HCT116 (cell line): ENCODE data around the gene C21orf91. TPM values are rescaled to one million over a fixed set of nuclear protein-coding genes. Genes with fewer than 3 reads are reported as not detected.

ENCODE experiments used
- ATAC-seq: fragments of 200-7000 bp; cut with Tn5 transposase; 2 replicates; pipeline ENCODE4 v1.9.1; 2020; ENCODE audit warnings: mild to moderate bottlenecking, moderate library complexity
- BruUV-seq: library from RNA; stranded (reverse); fragments of 400-500 nt; replicated peaks from 2 replicates; lab custom pipeline; 2021; lab: Mats Ljungman, UMichigan
- CTCF ChIA-PET: fragments of 300-600 bp; sonication (Branson Sonifier 250); formaldehyde crosslinking; loops from one replicate; lab custom pipeline; 2021; ENCODE audit warnings: antibody characterized with exemption; lab: Charles Lee
- POLR2A ChIA-PET: fragments of 300-600, 350-600 bp; sonication (Branson Sonifier 250); formaldehyde crosslinking; loops from one replicate; lab custom pipeline; 2021; ENCODE audit warnings: antibody characterized with exemption; lab: Charles Lee
- RAD21 ChIA-PET, 2 experiments: fragments of 300-600 bp; sonication (Branson Sonifier 250); formaldehyde crosslinking; loops; one replicate each; lab custom pipeline; 2023; ENCODE audit warnings: low total read pairs in 2 of 2; ENCODE audit not compliant: uncharacterized antibody in 2 of 2, unreplicated experiment in 2 of 2, low non-redundant PET in 1 of 2; lab: Charles Lee
- DNase-seq: peaks from one replicate; pipeline ENCODE4 v3.0.0-alpha.2; 2010; ENCODE audit warnings: low read depth, low spot score
- H2AFZ ChIP-seq: fragments of 200-600 bp; shearing (Covaris generic), sonication (generic); 2 replicates; pipeline ENCODE4 v1.6.1; 2017; ENCODE audit warnings: low read depth, mixed run types, mixed read lengths, antibody characterized with exemption, low read length; ENCODE audit not compliant: poor library complexity, severe bottlenecking
- H3K27ac ChIP-seq: 2 replicates; pipeline ENCODE4 v1.5.1; 2012; ENCODE audit warnings: low read depth, low read length
- H3K27me3 ChIP-seq: fragments of 200-600 bp; sonication (generic); 2 replicates; pipeline ENCODE4 v1.6.1; 2016; ENCODE audit warnings: mixed run types, low read length, mixed read lengths; ENCODE audit not compliant: insufficient read depth
- H3K36me3 ChIP-seq, 2 experiments: fragments of 200-500 bp in 1 of 2; fragments of 200-600 bp in 1 of 2; sonication (Bioruptor generic) in 1 of 2; sonication (generic) in 1 of 2; 2 replicates each; pipeline versions ENCODE4 v1.5.1 to v1.6.1; 2014 to 2016; ENCODE audit warnings: low read length in 2 of 2, inconsistent platforms in 1 of 2, mixed read lengths in 1 of 2, mixed run types in 1 of 2; ENCODE audit not compliant: insufficient read depth in 2 of 2, control insufficient read depth in 1 of 2
- H3K4me1 ChIP-seq, 2 experiments: fragments of 200-600 bp in 1 of 2; sonication (generic) in 1 of 2; 2 replicates each; pipeline versions ENCODE4 v1.5.1 to v1.6.1; 2012 to 2017; ENCODE audit warnings: low read length in 2 of 2, inconsistent platforms in 1 of 2, mild to moderate bottlenecking in 1 of 2, mixed read lengths in 1 of 2, mixed run types in 1 of 2, moderate library complexity in 1 of 2; ENCODE audit not compliant: insufficient read depth in 2 of 2, control insufficient read depth in 1 of 2
- H3K4me2 ChIP-seq: fragments of 200-600 bp; sonication (generic); 2 replicates; pipeline ENCODE4 v1.6.1; 2017; ENCODE audit warnings: mixed run types, low read length, mixed read lengths
- H3K4me3 ChIP-seq, 2 experiments: fragments of 200-600 bp in 1 of 2; sonication (generic) in 1 of 2; replicated peaks in 1 of 2; 2 replicates each; pipeline ENCODE4 v1.5.1; 2011 to 2016; ENCODE audit warnings: low read length in 2 of 2, control low read depth in 1 of 2, low read depth in 1 of 2, mild to moderate bottlenecking in 1 of 2, mixed read lengths in 1 of 2, mixed run types in 1 of 2
- H3K79me2 ChIP-seq: fragments of 200-600 bp; sonication (generic); 2 replicates; pipeline ENCODE4 v1.6.1; 2017; ENCODE audit warnings: mild to moderate bottlenecking, mixed run types, low read length, moderate library complexity, mixed read lengths; ENCODE audit not compliant: insufficient read depth
- H3K9ac ChIP-seq: fragments of 200-600 bp; sonication (generic); 2 replicates; pipeline ENCODE4 v1.6.1; 2016; ENCODE audit warnings: low read length, mixed read lengths
- H3K9me2 ChIP-seq: fragments of 200-600 bp; sonication (generic), shearing (Covaris generic); 2 replicates; pipeline ENCODE4 v1.6.1; 2017; ENCODE audit warnings: mixed run types, mild to moderate bottlenecking, moderate library complexity; ENCODE audit not compliant: insufficient read depth
- H3K9me3 ChIP-seq, 2 experiments: fragments of 200-500 bp in 1 of 2; fragments of 200-600 bp in 1 of 2; sonication (Bioruptor generic) in 1 of 2; sonication (generic) in 1 of 2; 2 replicates each; pipeline ENCODE4 v1.6.1; 2014 to 2017; ENCODE audit warnings: low read length in 2 of 2, mixed read lengths in 2 of 2, inconsistent platforms in 1 of 2, low read depth in 1 of 2, mild to moderate bottlenecking in 1 of 2, mixed run types in 1 of 2, moderate library complexity in 1 of 2; ENCODE audit not compliant: control insufficient read depth in 1 of 2, insufficient read depth in 1 of 2
- H4K20me1 ChIP-seq: fragments of 200-600 bp; sonication (generic), shearing (Covaris generic); 2 replicates; pipeline ENCODE4 v1.6.1; 2017; ENCODE audit warnings: mixed run types, mild to moderate bottlenecking, moderate library complexity; ENCODE audit not compliant: insufficient read depth
- CBX3 ChIP-seq: IDR thresholded peaks from 2 replicates; pipeline ENCODE4 v1.6.1; 2012; ENCODE audit warnings: low read depth
- CEBPB ChIP-seq: IDR thresholded peaks from 2 replicates; pipeline ENCODE4 v1.6.1; 2012; ENCODE audit warnings: low read depth
- EGR1 ChIP-seq: IDR thresholded peaks from 2 replicates; pipeline ENCODE4 v1.6.1; 2012; ENCODE audit warnings: low read depth
- EZH2 ChIP-seq: fragments of 200-600 bp; sonication (generic); IDR thresholded peaks from 2 replicates; pipeline ENCODE4 v1.6.1; 2017; ENCODE audit warnings: antibody characterized with exemption, mixed run types
- EZH2phosphoT487 ChIP-seq: fragments of 200-600 bp; IDR thresholded peaks from 2 replicates; pipeline ENCODE4 v1.6.1; 2018; ENCODE audit warnings: antibody characterized with exemption, borderline replicate concordance
- FOSL1 ChIP-seq: IDR thresholded peaks from 2 replicates; pipeline ENCODE4 v1.6.1; 2012; ENCODE audit warnings: low read depth
- JUND ChIP-seq: IDR thresholded peaks from 2 replicates; pipeline ENCODE4 v1.6.1; 2012
- POLR2A ChIP-seq: IDR thresholded peaks from 2 replicates; pipeline ENCODE4 v1.7.0; 2011; ENCODE audit warnings: borderline replicate concordance; ENCODE audit not compliant: insufficient read depth, insufficient read length; ENCODE audit errors: extremely low read depth
- RAD21 ChIP-seq: IDR thresholded peaks from 2 replicates; pipeline ENCODE4 v1.6.1; 2012; ENCODE audit warnings: low read depth, mild to moderate bottlenecking
- SIN3A ChIP-seq: IDR thresholded peaks from 2 replicates; pipeline ENCODE4 v1.6.1; 2012; ENCODE audit warnings: low read depth
- SP1 ChIP-seq: IDR thresholded peaks from 2 replicates; pipeline ENCODE4 v1.6.1; 2012; ENCODE audit warnings: low read depth
- SRF ChIP-seq: IDR thresholded peaks from 2 replicates; pipeline ENCODE4 v1.6.1; 2012; ENCODE audit warnings: low read depth
- TCF7L2 ChIP-seq: IDR thresholded peaks from 2 replicates; pipeline ENCODE4 v1.7.0; 2011; ENCODE audit warnings: borderline replicate concordance, inconsistent platforms; ENCODE audit not compliant: insufficient read depth, insufficient read length; ENCODE audit errors: extremely low read depth
- YY1 ChIP-seq: IDR thresholded peaks from 2 replicates; pipeline ENCODE4 v1.6.1; 2011; ENCODE audit warnings: low read length, low read depth, moderate library complexity, mild to moderate bottlenecking; ENCODE audit not compliant: insufficient replicate concordance; ENCODE audit errors: extremely low read depth
- ZFX ChIP-seq: fragments of 450-650 bp; IDR thresholded peaks from 2 replicates; pipeline ENCODE4 v1.6.1; 2017
- ZNF274 ChIP-seq: fragments of 200-500 bp; sonication (Bioruptor generic); IDR thresholded peaks from 2 replicates; pipeline ENCODE4 v1.6.1; 2014; ENCODE audit warnings: mild to moderate bottlenecking, low read depth, low read length, inconsistent platforms
- intact Hi-C: fragments of 100-400 bp; cut with micrococcal nuclease; formaldehyde crosslinking; loops from 2 replicates; pipeline ENCODE4 v1.10.0; 2022
- total RNA-seq: library from RNA; stranded (reverse); gene quantifications from one replicate; pipeline ENCODE4 v1.2.1, GENCODE V29; 2021; ENCODE audit not compliant: unreplicated experiment
- TF ChIP-seq, protein P1 (sequence below): IDR thresholded peaks from 2 replicates; pipeline ENCODE4 v1.6.1; 2012
- TF ChIP-seq, protein P2 (sequence below), 3 experiments: fragments of 200-600 bp in 1 of 3; sonication (generic) in 1 of 3; IDR thresholded peaks in 2 of 3; conservative IDR thresholded peaks in 1 of 3; 2 replicates each; pipeline ENCODE4 v1.5.1; 2012 to 2017; ENCODE audit warnings: low read depth in 2 of 3, low read length in 2 of 3, antibody characterized with exemption in 1 of 3, borderline replicate concordance in 1 of 3, control low read depth in 1 of 3, mild to moderate bottlenecking in 1 of 3, mixed read lengths in 1 of 3, mixed run types in 1 of 3, moderate library complexity in 1 of 3; ENCODE audit not compliant: insufficient read depth in 1 of 3
- TF ChIP-seq, protein P3 (sequence below): IDR thresholded peaks from 2 replicates; pipeline ENCODE4 v1.6.1; 2011; ENCODE audit warnings: mild to moderate bottlenecking, low read length, moderate library complexity; ENCODE audit not compliant: insufficient replicate concordance; ENCODE audit errors: extremely low read depth
- TF ChIP-seq, protein P4 (sequence below): IDR thresholded peaks from 2 replicates; pipeline ENCODE4 v1.6.1; 2012

C21orf91 gene
- total RNA-seq, 1 experiment from 2014 or later: 17.7 TPM

DNA sequence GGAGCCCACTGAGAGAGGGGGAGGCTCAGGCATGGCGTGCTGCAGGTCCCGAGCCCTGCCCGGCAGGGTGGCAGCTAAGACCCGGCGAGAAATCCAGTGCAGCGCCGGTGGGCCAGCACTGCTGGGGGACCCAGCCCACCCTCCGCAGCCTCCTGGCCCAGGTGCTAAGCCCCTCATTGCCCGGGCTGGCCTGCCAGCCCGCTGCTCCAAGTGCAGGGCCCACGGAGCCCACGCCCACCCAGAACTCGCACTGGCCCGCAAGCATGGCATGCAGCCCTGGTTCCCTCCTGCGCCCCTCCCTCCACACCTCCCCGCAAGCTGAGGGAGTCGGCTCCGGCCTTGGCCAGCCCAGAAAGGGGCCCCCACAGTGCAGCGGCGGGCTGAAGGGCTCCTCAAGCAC is 61.5 kb downstream of the C21orf91 start:
- RAD21 ChIA-PET: no interaction called here
- DNase-seq: no peak
- BruUV-seq: no TSS peak
- Histone ChIP-seq H4K20me1 (no peaks in the 10 kb centered on the region), H3K27ac (no peak overlapping the region), H3K9me2 (no peaks in the 10 kb centered on the region), H3K4me3 (no peak overlapping the region), H3K79me2 (no peaks in the 10 kb centered on the region), H3K9ac (no peak overlapping the region), H3K36me3 (no peaks in the 10 kb centered on the region), H3K4me2 (no peak overlapping the region), H3K9me3 (no peaks in the 10 kb centered on the region), H3K4me1 (no peaks in the 10 kb centered on the region), H3K27me3 (no peaks in the 10 kb centered on the region), H2AFZ (no peak overlapping the region)
- no peak for ATAC-seq
- POLR2A ChIA-PET: no interaction called here
- intact Hi-C loops: no loop called here
- no peak for TF ChIP-seq SIN3A
- CTCF ChIA-PET: no interaction called here

DNA sequence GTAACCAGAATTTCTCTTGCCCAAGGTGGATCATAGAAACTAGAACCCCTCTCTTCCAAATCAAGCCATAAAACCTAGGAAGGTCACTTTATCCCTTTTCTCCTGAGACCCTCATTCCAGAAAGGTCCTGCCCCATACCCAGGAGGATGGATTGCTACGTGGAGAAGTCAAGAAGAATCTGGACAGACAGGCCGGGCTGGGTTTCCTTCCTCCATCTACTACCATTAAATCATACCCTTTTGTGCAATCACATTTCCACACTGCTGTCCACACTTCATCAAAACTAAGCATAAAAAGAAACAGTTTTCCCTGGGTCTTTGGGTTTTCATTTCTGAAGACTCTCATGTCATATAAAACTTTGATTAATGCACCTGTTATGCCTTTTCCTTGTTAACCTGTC is 65.4 kb downstream of the C21orf91 start:
- no peak for DNase-seq
- no peak for ATAC-seq
- no peaks in the 10 kb centered on the region for H3K9me3 ChIP-seq
- BruUV-seq: no TSS peak
- intact Hi-C loops: no loop called here
- no peak overlapping the region for H2AFZ ChIP-seq
- CTCF ChIA-PET: no interaction called here
- no peak overlapping the region for H3K9ac ChIP-seq
- TF ChIP-seq EZH2phosphoT487 (no peak), EGR1 (no peak), CBX3 (no peak), JUND (no peak), YY1 (no peak), SIN3A (no peak), ZNF274 (no peak), POLR2A (no peak), TCF7L2 (no peak), FOSL1 (no peak), SRF (no peak), SP1 (no peak), CEBPB (no peak), ZFX (no peak), EZH2 (no peak), RAD21 (no peak)
- TF ChIP-seq, protein P1, sequence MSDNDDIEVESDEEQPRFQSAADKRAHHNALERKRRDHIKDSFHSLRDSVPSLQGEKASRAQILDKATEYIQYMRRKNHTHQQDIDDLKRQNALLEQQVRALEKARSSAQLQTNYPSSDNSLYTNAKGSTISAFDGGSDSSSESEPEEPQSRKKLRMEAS: no peak
- TF ChIP-seq, protein P2, sequence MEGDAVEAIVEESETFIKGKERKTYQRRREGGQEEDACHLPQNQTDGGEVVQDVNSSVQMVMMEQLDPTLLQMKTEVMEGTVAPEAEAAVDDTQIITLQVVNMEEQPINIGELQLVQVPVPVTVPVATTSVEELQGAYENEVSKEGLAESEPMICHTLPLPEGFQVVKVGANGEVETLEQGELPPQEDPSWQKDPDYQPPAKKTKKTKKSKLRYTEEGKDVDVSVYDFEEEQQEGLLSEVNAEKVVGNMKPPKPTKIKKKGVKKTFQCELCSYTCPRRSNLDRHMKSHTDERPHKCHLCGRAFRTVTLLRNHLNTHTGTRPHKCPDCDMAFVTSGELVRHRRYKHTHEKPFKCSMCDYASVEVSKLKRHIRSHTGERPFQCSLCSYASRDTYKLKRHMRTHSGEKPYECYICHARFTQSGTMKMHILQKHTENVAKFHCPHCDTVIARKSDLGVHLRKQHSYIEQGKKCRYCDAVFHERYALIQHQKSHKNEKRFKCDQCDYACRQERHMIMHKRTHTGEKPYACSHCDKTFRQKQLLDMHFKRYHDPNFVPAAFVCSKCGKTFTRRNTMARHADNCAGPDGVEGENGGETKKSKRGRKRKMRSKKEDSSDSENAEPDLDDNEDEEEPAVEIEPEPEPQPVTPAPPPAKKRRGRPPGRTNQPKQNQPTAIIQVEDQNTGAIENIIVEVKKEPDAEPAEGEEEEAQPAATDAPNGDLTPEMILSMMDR (IDR thresholded peaks at IDR 0.05 in 2 of 3, conservative IDR thresholded peaks at IDR 0.05 in 1 of 3; ENCODE audit: borderline replicate concordance in 1 of 3, insufficient read depth in 1 of 3, low read depth in 2 of 3, low read length in 2 of 3): no peak
- TF ChIP-seq, protein P3, sequence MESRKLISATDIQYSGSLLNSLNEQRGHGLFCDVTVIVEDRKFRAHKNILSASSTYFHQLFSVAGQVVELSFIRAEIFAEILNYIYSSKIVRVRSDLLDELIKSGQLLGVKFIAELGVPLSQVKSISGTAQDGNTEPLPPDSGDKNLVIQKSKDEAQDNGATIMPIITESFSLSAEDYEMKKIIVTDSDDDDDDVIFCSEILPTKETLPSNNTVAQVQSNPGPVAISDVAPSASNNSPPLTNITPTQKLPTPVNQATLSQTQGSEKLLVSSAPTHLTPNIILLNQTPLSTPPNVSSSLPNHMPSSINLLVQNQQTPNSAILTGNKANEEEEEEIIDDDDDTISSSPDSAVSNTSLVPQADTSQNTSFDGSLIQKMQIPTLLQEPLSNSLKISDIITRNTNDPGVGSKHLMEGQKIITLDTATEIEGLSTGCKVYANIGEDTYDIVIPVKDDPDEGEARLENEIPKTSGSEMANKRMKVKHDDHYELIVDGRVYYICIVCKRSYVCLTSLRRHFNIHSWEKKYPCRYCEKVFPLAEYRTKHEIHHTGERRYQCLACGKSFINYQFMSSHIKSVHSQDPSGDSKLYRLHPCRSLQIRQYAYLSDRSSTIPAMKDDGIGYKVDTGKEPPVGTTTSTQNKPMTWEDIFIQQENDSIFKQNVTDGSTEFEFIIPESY: no peak
- TF ChIP-seq, protein P4, sequence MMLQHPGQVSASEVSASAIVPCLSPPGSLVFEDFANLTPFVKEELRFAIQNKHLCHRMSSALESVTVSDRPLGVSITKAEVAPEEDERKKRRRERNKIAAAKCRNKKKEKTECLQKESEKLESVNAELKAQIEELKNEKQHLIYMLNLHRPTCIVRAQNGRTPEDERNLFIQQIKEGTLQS: no peak
- TF ChIP-seq, all 23 proteins: peak for 0
- Histone ChIP-seq H3K4me3 (no peak overlapping the region), H3K27ac (no peak overlapping the region), H3K4me1 (no peaks in the 10 kb centered on the region), H3K4me2 (no peak overlapping the region), H4K20me1 (no peaks in the 10 kb centered on the region), H3K9me2 (no peaks in the 10 kb centered on the region), H3K27me3 (no peaks in the 10 kb centered on the region), H3K79me2 (no peaks in the 10 kb centered on the region), H3K36me3 (no peaks in the 10 kb centered on the region)
- POLR2A ChIA-PET: no interaction called here
- RAD21 ChIA-PET: no interaction called here
